SIG-M5 (cell line): ENCODE data around the gene WWOX.

Source experiments
- DNase-seq: peaks from one replicate; lab custom pipeline; 2025; lab: John Stamatoyannopoulos, UW

WWOX gene

DNA sequence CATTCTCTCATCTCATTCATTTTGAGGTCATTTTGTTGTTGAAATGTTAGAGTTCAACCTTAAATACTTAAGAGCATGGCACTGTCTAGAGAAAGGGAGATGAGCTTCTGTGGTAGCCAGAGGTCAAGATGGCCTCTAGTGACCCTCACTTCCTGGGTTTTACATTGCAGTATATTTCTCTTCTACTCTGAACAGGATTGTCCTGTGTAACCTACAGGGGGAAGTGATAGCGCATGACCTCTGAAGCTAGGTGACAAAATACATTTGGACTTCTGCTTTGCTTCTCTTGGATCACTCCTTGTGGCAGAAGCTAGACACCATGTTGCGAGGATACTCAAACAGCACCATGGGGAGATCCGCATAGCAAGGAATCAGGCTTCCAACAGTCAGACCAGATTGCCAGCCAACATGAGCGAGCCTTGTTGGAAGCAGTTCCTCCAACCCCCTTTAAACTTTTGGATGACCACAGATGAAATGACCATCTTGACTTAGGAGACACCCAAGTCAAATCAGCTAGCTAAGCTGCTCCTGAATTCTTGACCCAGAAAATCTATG lies 752.7 kb downstream of the WWOX start:
- no peak for DNase-seq

DNA sequence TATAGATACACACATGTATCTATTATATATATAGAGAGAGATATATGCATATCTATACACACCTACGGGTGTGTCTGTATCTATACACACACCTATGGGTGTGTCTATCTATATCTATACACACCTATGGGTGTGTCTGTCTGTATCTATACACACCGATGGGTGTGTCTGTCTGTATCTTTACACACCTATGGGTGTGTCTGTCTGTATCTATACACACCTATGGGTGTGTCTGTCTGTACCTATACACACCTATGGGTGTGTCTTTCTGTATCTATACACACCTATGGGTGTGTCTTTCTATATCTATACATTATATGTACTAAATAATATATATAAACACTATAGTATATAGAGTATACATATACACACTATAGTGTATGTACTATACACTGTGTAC lies 762.6 kb downstream of the WWOX start:
- DNase-seq: no peak

DNA sequence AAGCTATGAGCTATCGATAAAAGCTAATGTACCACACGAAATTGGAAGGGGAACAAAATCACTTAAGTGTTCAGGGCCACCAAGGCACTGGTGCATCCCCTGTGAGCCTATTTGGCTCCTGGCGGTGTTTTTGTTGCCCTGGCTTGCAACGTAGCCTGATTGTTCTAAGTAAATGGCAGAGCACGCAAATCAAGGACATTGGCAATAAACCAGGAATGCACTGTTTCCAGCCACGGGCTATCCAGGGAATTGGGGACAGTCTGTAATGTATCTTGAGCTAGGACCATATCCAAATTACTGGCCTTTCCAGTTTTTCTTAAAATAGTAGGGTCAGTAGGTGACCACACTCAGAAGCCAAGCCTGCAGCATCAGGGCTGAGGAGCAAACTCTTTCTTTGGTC lies 767.1 kb downstream of the WWOX start:
- DNase-seq: no peak

DNA sequence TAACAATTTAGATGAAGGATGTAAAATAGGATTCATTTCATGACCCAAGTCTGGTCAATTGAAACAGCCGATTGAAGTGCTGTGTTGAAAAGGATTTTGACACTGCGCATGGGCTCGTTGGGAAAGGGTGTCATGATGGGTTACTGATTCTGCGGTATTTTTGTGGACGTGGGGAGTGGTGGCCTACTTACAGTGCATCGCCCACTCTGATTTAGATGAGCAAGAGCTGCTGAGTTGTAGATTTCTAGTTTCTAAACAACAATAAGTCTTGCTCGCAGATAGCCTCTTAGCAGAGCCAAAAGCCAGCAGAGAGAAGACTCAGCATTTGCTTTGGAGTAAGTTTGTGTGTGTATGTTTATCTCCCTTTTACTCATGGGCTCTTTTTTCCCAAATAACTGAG lies 770.0 kb downstream of the WWOX start:
- no peak for DNase-seq

DNA sequence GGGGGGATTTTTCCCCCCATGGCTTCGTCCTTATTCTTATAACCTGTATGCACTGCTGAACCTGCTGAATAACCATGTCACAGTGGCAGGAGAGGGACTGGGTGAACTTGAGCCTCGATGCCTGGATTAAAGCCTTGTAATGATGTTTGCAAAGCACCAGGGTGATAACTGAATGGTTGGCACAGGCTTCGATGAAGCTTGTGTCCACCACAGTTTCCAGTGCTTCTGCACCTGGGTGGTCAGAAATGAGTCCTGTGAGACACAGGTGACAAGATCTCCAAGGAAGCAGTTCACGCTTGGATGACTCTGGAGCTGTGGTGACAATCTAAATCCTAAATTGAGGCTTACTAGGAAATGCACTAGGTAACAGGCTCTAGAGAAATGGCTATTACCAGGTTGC lies 771.8 kb downstream of the WWOX start:
- DNase-seq: no peak

DNA sequence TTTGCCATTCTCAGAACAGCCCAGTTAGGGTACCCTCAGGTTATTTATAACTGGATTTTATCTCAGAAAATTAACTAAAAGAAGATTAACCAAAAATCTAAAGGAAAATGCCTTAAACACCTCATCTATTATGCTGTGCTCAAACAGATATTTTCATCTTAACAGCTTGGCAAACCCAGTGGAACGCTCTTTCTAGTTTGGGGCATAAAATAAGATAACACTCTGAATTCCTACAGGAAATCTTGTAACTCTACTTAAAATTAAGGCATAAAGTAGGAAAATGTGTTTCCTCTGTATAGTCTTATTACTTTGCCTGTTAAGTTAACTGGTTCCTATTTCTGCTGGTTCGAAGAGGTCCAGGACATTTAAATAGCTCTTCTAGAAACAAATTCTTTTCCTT lies 777.2 kb downstream of the WWOX start:
- no peak for DNase-seq

DNA sequence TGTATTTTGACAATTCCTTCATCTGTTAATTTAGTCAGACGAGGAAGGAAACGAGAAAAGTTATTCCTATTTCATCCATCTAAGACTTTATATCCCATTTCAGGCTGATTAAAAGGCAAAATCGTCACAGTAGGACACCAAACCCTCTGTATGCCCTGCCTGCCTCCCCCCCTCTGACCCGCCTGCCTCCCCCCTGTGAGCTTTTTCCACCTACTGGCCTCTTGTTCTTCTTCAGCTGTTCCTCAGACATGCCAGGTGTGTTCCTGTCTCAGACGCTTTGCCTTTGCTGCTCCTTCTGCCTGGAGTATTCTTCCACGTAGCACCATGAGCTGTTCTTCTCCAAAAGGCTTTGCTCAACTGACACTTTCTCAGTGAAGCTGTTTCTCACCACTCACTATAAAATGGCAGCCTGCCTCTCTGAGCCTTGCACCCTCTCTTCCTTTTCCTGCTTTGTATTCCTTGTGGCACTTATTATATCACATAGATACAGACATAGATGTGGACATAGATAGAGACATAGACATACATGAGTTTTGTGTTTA lies 777.7 kb downstream of the WWOX start:
- no peak for DNase-seq

DNA sequence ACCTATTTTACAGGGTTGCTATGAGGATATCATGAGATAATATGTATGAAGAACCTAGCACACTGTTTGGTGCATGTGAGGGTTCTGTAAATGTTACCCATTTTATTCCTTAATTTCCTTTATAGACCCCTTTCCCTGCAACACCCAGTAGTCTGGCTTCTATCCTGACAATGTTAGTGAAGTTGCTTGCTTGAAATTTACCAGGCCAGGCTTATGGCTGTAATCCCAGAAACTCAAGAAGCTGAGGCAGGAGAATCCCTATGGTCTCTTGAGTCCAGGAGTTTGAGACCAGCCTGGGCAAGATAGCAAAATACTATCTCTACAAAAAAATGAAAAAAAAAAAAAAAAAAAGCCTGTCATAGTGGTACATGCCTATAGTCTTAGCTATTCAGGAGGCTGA lies 779.1 kb downstream of the WWOX start:
- DNase-seq: no peak

DNA sequence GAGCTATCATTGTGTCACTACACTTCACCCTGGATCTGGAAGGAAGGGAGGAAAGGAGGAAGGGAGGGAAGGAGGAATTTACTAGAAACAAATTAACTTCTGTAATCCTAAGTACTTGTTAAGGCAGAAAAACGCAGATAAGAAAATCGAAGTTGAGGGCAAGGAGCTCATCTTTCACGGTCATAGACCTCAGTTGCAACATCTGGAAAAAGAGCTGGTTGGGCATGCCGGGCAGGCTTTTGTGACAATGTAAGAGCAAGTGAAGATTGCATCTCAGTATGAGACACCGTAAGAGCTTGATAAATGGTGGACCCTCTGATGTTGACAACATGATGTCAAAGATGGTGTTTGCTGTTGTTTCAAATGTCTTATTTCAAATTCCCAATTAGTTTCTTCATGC lies 779.6 kb downstream of the WWOX start:
- no peak for DNase-seq

DNA sequence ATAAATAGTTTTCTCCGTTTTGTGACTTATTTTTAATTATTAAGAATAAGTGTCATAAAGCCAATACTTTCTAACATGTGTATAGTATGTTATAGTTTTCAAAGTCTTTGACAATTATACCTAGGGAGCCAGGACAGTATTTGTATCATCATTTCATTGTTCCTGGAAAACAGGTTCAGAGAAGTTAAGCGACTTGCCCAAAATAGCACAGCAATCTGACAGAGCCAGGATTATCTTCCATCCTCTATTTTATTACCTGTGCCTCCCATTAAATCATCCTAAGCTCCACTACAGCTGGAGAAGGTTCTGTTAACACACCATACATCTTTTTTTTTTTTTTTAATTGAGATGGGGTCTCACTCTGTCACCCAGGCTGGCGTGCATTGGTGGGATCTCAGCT lies 782.7 kb downstream of the WWOX start:
- DNase-seq: no peak

DNA sequence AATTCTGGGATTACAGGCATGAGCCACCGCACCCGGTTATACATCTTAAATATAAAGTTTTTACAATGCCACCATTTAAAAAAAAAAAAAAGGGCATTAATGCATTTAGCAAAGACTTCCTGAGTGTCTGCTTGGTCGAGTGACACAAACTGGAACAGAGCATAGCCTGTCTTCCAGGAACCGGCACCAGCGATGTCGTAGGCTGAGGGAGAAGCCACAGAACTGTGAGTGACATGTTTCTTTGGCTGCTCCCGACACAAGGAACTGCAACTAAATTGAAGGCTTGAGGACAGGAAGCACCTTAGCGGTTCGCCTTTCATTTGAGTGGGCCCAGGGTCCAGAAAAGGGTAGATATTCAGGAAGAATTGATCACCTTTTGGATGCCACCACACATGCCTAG lies 783.3 kb downstream of the WWOX start:
- DNase-seq: no peak

DNA sequence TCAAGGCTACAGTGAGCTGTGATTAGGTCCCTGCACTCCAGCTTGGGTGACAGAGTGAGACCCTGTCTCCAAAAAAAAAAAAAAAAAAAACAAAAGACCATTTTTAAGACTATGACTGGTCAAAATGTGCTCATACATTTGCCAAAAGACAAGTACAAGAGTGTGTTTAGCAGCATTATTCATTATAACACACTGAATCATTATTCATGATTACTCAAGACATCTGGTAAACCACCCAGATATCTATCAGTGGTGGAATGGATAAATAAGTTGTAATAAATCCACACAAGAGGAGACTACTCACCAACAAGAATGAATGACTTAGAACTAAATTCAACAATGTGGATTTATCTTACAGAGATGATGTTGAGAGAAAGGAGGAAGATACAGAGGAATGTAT lies 784.8 kb downstream of the WWOX start:
- no peak for DNase-seq

DNA sequence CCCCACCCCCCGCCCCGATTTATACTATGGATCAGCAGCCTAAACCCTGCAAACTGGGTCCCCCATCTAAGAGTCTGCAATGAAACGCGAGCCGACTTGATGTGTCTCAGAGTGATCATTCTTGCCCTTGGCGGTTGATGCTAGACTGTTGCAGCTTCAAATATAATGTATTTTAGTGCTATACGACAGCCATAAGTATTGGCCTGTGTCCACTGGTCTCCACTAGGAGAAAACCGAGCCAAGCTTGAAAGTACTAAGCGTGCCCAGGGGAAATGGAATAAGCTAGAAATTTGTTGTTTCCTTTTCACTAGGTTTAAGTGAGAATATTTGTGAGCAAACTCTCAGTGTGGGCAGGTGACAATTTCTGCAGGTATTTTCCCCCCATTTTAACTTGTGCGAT lies 789.9 kb downstream of the WWOX start:
- no peak for DNase-seq

DNA sequence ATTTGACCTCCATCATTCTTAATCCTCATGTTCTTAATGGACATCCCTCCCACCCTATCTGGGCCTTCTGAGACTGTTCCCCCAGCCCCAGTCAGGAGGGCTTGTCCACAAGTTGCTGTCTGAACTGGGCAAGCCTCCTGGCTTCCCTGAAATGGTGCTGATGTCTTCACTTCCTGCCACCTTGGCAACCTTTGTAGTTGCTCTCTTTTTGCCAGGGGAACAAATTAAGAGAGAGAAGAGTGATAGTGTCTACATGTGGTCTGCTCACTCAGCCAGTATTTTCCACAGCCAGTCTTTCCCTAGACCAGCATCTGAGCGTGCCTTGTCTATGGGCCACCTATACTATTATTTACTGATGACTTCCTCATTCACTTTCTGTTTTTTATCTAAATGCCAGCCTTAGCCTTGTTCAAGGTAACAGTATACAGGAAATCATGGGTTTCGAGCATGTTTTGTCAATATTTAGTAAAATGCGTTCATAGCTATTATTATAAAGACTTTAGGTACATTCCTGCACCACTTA lies 791.0 kb downstream of the WWOX start:
- DNase-seq: no peak

DNA sequence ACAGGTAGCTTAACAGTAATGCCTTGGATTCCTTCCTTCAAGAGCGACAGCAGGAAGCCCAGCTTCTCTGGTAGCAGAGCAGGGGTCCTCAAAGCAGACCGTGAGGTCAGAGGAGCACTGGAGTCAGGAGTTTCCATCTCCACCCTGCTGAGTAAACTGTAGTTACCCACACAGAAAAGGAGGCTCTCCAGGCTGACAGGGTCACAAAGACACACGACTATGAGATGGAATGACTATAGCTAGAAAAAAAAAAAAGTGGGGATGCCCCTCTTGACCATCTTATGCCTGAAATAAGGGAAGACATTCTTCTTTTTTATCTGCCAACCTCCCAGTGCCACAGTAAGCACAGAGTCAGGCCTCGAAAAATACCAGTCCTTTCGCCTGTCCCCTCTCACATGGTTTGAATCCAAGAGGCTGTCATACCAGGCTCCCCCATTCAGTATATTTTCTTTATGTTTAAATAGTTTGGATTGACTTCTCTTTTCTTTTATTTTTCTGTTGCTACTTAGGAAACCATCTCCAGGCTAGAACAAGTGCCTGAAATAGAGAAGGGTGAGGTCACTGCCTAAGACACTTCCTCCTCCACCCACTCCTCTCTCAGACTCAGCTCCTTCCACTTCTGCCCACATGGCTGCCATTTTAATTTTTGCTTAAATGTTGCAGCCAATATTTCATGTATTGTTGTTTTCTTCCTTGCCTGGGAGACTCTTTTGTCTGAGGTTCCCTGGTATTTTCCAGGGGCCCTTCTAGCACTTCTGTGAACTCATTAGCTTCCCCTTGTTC lies 793.7 kb downstream of the WWOX start:
- peak; percentile 13 for DNase-seq

DNA sequence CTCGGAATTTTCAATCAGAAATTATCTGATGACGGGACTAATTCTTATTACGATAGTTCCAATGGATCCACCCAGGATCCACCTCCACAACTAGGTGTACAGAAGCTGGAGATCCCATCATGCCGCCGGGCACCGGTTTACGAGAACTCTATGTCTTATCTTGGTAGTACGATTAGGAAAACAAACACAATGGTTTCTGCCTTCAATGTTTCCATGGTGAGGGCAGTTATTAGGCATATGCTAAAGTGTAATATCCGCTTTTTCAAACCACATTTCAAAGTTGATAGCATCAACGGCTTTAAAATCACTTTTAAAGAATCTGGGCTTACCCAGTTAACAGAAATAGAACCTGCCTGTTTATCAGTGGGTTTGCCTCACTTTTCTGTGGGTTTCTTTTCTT lies 795.4 kb downstream of the WWOX start:
- DNase-seq: no peak

DNA sequence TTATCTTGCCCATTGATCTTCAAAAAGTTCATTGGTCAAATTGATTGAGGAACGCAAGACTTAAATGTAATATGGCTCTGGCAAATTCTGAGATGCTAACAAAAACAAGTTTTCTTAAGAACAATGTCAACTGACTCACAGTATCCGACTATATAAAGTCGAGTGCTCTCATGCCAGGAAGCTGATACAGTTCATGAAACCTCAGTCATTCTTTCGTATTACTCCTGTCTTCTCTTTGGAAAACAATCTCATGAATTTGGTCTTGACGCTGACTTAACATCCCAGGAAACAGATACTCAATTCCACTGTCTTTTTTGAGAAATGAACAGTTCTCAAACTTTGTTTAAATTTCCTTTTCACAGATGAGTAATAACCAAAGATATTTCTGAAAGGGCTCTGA lies 796.2 kb downstream of the WWOX start:
- no peak for DNase-seq

DNA sequence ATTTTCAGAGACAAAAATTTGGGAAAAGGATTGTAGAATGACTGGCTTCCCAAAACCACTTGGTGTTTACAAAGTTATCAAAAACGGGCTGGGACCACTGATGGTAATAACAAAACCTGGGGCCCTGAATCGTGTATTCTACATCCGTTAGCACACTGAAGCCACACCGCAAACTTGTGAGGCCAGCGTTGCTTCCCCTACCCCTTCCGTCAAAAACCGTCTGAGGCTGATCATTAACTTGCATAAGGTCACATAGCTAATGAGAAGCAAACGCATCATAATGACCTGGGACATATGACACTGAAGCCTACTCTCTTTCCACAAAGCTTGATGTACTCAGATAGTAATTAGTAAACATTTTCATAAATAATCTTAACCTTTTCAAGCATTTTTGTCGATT lies 796.8 kb downstream of the WWOX start:
- DNase-seq: no peak

DNA sequence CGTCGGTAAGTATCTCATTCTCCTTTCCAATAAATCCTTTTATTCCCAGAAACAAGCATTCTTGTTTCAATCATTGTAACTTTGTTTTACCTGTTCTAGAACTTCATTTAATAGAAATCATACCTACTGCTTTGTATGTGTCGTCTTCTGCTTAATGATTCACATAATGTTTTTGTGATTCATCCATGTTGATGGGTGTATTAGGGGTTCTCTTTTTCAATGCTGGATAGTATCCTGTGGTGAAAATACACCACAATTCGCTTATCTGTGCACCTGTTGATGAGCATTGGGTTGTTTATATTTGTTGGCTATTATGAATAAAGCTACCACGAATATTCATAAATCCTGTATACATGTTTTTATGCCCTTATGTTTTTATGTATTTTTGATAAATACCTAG lies 797.8 kb downstream of the WWOX start:
- no peak for DNase-seq

DNA sequence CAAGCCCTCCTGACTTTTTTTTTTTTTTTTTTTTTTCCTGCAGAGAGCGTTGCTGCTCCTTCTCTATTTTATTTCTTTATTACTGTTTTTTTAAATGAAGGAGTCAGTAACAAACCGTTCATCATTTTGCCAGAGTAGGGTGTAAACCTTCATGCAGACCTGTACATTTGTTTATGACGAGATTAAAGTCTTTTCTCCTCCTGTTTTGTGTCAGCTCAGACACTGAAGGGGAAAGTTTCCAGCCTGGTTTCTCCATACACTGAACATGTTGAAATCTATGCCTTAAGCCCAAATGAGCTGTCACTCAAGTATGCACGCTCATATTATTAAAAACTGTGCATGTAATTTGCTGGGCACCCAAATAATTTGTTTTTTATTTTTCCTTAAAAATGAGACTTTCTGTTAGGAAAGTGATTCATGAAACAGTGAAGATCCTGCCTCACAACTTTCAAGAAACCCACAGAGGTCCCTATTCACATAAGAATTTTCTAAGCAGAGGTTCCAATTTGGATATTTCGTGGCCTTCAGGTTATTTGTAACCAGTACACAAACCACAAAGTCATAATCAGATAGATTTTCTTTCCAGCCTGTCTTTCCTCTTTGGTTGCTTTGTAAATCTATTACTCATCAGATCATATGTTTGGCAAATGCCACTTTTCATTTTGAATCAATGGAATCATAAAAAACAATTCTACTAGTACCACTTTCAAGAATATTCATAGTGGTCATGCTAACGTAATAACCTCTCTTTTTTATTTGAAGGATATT lies 800.8 kb downstream of the WWOX start:
- DNase-seq: no peak

DNA sequence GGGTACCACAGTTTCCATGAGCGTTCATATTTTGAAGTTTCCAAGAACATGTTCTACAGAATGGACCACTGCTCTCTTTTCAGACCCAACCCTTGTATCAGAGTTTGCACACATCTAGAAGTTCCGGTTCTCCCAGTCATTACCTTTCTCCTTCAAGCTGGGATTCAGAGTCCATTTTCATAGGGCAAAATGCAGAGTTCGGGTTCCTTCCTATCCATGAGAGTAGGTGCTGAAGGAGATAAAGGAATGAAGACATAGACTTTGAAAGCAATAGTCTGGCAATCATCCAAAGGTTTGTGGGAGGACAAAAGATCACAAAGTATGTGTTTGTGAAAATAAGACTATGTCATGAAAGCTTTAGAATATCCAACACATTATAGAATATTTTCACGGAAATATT lies 801.5 kb downstream of the WWOX start:
- no peak for DNase-seq

DNA sequence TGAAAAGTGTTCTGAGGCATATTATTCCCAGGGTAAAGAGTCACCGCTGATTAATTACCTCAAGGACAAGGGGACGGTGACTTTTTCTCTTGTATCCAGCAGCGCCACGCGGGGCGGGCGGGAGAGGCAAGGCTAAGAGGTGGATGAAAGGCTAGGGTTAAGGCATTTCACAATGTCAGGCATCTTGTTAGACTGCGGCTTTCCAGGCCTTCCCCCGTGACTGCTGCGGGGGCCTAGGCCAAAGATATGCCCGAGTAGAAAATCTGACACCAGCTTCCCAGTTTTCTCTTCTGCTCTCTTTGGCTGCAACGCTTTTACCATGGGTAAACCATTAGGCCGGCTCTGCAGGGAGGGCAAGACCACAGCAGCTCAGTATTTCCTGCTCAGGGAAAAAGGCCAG lies 802.9 kb downstream of the WWOX start:
- no peak for DNase-seq

DNA sequence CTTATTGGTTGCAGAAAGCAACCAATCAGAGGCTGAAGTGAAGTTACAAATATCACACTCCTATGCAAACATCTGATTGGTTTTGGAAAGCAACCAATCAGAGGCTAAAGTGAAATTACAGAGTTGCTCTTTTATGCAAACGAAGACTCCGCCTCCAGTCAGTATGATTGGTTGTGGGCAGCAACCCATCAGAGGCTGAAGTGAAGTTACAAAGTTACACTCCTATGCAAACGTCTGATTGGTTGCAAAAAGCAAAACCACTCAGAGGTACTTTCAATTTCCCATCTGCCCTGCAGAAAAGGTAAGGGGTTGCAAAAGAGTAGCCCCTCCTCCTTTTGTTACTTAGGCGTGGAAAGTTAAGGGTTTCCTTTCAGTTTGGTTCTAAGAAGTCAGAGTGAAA lies 803.8 kb downstream of the WWOX start:
- no peak for DNase-seq
